Loucy (cell line): ENCODE data around the gene EIF4E3.

Source experiments
- H2AFZ ChIP-seq: fragments of 200-600 bp; sonication (generic); 2 replicates; pipeline ENCODE4 v1.6.0; 2016; ENCODE audit warnings: antibody characterized with exemption, mild to moderate bottlenecking, low read length, moderate library complexity
- H3F3A ChIP-seq: fragments of 200-600 bp; 2 replicates; pipeline ENCODE4 v1.6.0; 2016; ENCODE audit warnings: antibody characterized with exemption, low read depth, mild to moderate bottlenecking
- H3K27me3 ChIP-seq: fragments of 200-600 bp; sonication (generic); 2 replicates; pipeline ENCODE4 v1.6.1; 2014; ENCODE audit warnings: low read length, mild to moderate bottlenecking; ENCODE audit not compliant: insufficient read depth, poor library complexity, severe bottlenecking
- H3K36me3 ChIP-seq: fragments of 200-600 bp; sonication (generic); 2 replicates; pipeline ENCODE4 v1.6.1; 2016; ENCODE audit warnings: low read length; ENCODE audit not compliant: insufficient read depth
- H3K4me1 ChIP-seq: fragments of 200-600 bp; sonication (generic); 2 replicates; pipeline ENCODE4 v1.5.1; 2014; ENCODE audit warnings: low read length, mild to moderate bottlenecking; ENCODE audit not compliant: insufficient read depth, poor library complexity, severe bottlenecking
- H3K4me2 ChIP-seq: fragments of 200-600 bp; sonication (generic); 2 replicates; pipeline ENCODE4 v1.6.0; 2014; ENCODE audit warnings: antibody characterized with exemption, low read length, low read depth, mild to moderate bottlenecking; ENCODE audit not compliant: poor library complexity, severe bottlenecking
- H3K4me3 ChIP-seq: fragments of 200-600 bp; sonication (generic); 2 replicates; pipeline ENCODE4 v1.5.1; 2014; ENCODE audit warnings: low read length, mild to moderate bottlenecking, mixed read lengths; ENCODE audit not compliant: poor library complexity, severe bottlenecking
- H3K79me2 ChIP-seq: fragments of 200-600 bp; sonication (generic); 2 replicates; pipeline ENCODE4 v1.6.1; 2014; ENCODE audit warnings: low read length; ENCODE audit not compliant: insufficient read depth
- H3K9ac ChIP-seq: fragments of 200-600 bp; sonication (generic); 2 replicates; pipeline ENCODE4 v1.6.0; 2014; ENCODE audit warnings: mild to moderate bottlenecking, low read depth, low read length, moderate library complexity; ENCODE audit not compliant: poor library complexity, severe bottlenecking
- H3K9me2 ChIP-seq: fragments of 200-600 bp; sonication (generic); replicated peaks from 2 replicates; pipeline ENCODE4 v1.6.1; 2016; ENCODE audit warnings: low read depth, low read length, mixed read lengths
- H3K9me3 ChIP-seq: fragments of 200-600 bp; sonication (generic); 2 replicates; pipeline ENCODE4 v1.6.1; 2014; ENCODE audit warnings: mild to moderate bottlenecking, antibody characterized with exemption, low read length, low read depth; ENCODE audit not compliant: insufficient read depth
- H4K20me1 ChIP-seq: fragments of 200-600 bp; sonication (generic); 2 replicates; pipeline ENCODE4 v1.6.0; 2014; ENCODE audit warnings: antibody characterized with exemption, low read length, mild to moderate bottlenecking; ENCODE audit not compliant: insufficient read depth, poor library complexity, severe bottlenecking
- CTCF ChIP-seq: fragments of 200-600 bp; sonication (generic); conservative IDR thresholded peaks from 2 replicates; pipeline ENCODE4 v1.5.1; 2014; ENCODE audit warnings: mild to moderate bottlenecking, antibody characterized with exemption, low read length
- EZH2phosphoT487 ChIP-seq: fragments of 200-600 bp; IDR thresholded peaks from 2 replicates; pipeline ENCODE4 v1.6.1; 2018; ENCODE audit warnings: antibody characterized with exemption, mild to moderate bottlenecking, moderate library complexity, borderline replicate concordance

The EIF4E3 gene

GRCh38 chr3:71681224-71681668 is 44.0 kb downstream of the EIF4E3 start:
- Histone ChIP-seq H3K9me3 (no peaks in the 10 kb centered on the region), H3K27me3 (no peaks in the 10 kb centered on the region), H3K9ac (peak overlapping the region; percentile 20), H3K4me2 (peak overlapping the region; percentile 73), H4K20me1 (no peaks in the 10 kb centered on the region), H3F3A (0 out of 2 replicates have a peak, but pooled peaks cover 2% of the 10 kb centered on the region), H2AFZ (no peak overlapping the region), H3K9me2 (no peaks in the 10 kb centered on the region), H3K4me3 (peak overlapping the region; percentile 59), H3K4me1 (peaks cover 17% of the 10 kb centered on the region), H3K79me2 (no peaks in the 10 kb centered on the region), H3K36me3 (no peaks in the 10 kb centered on the region)
- TF ChIP-seq CTCF (peak; percentile 99), EZH2phosphoT487 (no peak)

GRCh38 chr3:71680603-71681002 is 44.6 kb downstream of the EIF4E3 start:
- Histone ChIP-seq H3K36me3 (no peaks in the 10 kb centered on the region), H3K9ac (no peak overlapping the region), H2AFZ (no peak overlapping the region), H3K4me3 (no peak overlapping the region), H3F3A (0 out of 2 replicates have a peak, but pooled peaks cover 2% of the 10 kb centered on the region), H4K20me1 (no peaks in the 10 kb centered on the region), H3K4me1 (peaks cover 17% of the 10 kb centered on the region), H3K4me2 (peak overlapping the region; percentile 73), H3K9me2 (no peaks in the 10 kb centered on the region), H3K27me3 (no peaks in the 10 kb centered on the region), H3K9me3 (no peaks in the 10 kb centered on the region), H3K79me2 (no peaks in the 10 kb centered on the region)
- TF ChIP-seq EZH2phosphoT487 (no peak), CTCF (no peak)

GRCh38 chr3:71676931-71677330 is 48.3 kb downstream of the EIF4E3 start:
- TF ChIP-seq CTCF (no peak), EZH2phosphoT487 (no peak)
- Histone ChIP-seq H3K36me3 (no peaks in the 10 kb centered on the region), H3K4me3 (no peak overlapping the region), H3K9me2 (no peaks in the 10 kb centered on the region), H4K20me1 (no peaks in the 10 kb centered on the region), H3K4me1 (peaks cover 11% of the 10 kb centered on the region), H3F3A (no peaks in the 10 kb centered on the region), H3K9ac (no peak overlapping the region), H3K4me2 (no peak overlapping the region), H3K27me3 (no peaks in the 10 kb centered on the region), H3K9me3 (no peaks in the 10 kb centered on the region), H2AFZ (no peak overlapping the region), H3K79me2 (no peaks in the 10 kb centered on the region)
